ENCODE measurements around the gene NF2. TPM values are rescaled to one million over a fixed set of nuclear protein-coding genes. Genes with fewer than 3 reads are reported as not detected.
"Not testable (repeated sequence)": the region's sequence is repeated elsewhere in the genome, so short reads cannot be mapped to it uniquely, and the experiment has no call there.

The NF2 gene
- 10 to 100 TPM; 41.3 to 43.4 TPM for total RNA-seq

DNA sequence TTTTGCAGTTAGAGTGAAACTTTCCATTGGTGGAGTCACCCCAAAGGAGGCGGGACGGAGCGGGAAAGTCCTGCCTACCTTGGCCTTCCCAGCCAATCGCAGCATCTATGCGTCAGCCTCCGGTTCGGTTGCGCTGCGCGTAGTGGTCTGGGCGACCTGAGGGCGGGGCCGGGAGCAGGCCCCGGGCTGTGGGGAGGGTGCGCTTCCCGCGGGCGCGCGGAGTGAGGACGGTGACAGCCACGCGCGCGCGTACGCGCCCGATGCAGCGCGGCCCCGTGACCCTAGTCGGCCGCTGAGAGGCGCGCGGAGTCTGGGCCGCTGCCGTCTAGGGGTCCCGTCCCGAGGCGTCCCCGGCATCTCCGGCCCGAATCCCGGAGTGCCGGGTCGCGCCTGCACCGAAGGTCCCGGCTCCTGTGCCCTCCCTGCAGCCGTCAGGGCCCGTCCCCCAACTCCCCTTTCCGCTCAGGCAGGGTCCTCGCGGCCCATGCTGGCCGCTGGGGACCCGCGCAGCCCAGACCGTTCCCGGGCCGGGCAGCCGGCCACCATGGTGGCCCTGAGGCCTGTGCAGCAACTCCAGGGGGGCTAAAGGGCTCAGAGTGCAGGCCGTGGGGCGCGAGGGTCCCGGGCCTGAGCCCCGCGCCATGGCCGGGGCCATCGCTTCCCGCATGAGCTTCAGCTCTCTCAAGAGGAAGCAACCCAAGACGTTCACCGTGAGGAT, at the start of gene NF2:
Gene NF2, plus strand, starts transcription at position 276 of the 718 bp plus-strand sequence. Its CDS starts 366 bp downstream, at position 642.
- Mint-ChIP-seq H3K36me3 (peaks cover 6% of the 10 kb centered on the region), H3K9me3 (no peaks in the 10 kb centered on the region), H3K27me3 (no peaks in the 10 kb centered on the region), H3K27ac (peak within 1 kb of the TSS; percentile 98), H3K4me1 (peaks cover 9% of the 10 kb centered on the region), H3K4me3 (peak within 1 kb of the TSS; percentile 97)
- POLR2A ChIA-PET, result interaction anchor here (0.6 to 1.5 kb wide), 13 partner anchors 9 to 642 kb away, joined by 3 to 6 read pairs (median 3); partner anchors contain the start of gene THOC5
- peak; percentile 97 for ATAC-seq (ENCODE audit: low read depth)
- DNase-seq, result peak; percentile 99

DNA sequence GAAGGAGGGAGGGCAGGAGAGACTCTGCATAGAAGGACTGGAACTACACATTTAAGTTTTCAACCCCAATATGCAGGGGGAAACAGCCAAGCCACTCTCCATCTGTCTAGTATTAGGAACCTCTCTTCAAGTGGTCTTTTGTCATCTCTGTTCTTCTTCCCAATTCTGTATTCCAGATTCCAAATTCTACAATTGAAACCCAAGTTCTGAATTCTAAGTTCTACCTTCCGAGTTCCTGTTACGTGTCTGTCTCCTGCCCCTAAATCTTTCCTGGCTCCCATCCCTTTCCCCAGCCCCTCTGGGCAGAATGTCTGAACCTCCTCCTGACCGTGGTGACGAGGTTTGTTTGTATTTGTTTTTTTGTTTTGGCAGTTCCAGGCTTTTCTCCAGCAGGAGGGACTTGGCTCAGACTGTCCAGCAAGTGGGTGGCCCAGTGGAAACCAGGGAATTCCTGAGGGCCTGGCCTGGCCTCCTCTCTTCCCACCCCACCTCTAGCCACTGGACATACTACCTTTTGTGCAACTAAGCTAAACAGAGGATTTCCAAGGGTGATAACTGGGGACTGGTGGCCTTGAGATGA, 48.3 kb upstream of the NF2 start:
- Mint-ChIP-seq H3K27ac (peak overlapping the region; percentile 39), H3K36me3 (peaks cover 13% of the 10 kb centered on the region), H3K27me3 (no peaks in the 10 kb centered on the region), H3K4me3 (no peak overlapping the region), H3K9me3 (no peaks in the 10 kb centered on the region), H3K4me1 (peaks cover 9% of the 10 kb centered on the region)
- ATAC-seq (ENCODE audit: low read depth) (no peak), DNase-seq (no peak)
- POLR2A ChIA-PET, result interaction anchor here (0.5 to 2.0 kb wide), 2 partner anchors 44 to 49 kb away, joined by 3 to 5 read pairs; no protein-coding TSS in a partner anchor

DNA sequence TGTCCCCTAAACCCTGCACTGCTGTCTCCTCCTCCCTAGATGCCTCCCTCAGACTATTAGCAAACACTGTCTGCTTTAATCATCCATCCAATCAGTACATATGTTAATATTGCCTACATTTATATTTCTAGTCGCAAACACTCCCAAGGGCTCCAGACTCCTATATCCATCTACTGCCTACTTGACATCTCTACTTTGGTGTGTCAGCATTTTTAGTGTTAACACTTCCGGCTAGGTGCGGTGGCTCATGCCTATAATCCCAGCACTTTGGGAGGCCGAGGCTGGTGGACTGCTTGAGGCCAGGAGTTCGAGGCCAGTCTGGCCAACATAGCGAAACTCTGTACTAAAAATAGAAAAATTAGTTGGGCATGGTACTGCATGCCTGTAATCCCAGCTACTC, 44.4 kb upstream of the NF2 start:
- ATAC-seq (ENCODE audit: low read depth), result no peak
- DNase-seq, result no peak
- Mint-ChIP-seq H3K36me3 (peaks cover 10% of the 10 kb centered on the region), H3K4me3 (no peak overlapping the region), H3K27ac (no peak overlapping the region), H3K9me3 (no peaks in the 10 kb centered on the region), H3K27me3 (no peaks in the 10 kb centered on the region), H3K4me1 (no peaks in the 10 kb centered on the region)
- POLR2A ChIA-PET, result no interaction called here

DNA sequence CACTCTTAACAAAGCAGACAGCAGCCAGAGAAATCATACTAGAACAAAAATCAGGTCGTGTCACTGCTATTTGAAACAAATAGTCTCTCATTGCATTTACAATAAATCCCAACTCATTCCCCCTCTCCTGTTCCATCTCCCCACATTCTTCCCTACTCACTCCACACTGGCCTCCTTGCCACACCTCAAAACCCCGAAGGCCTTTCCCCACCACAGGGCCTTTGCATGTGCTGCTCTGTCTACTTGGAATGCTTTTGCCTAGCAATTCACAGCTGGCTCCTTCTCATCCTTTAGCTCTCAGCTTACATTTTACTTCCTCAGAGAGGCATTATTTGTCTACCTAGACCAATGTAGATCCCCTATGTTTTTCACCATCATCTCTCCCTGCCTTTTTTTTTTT, 43.6 kb upstream of the NF2 start:
- no peaks in the 10 kb centered on the region for H3K27me3 Mint-ChIP-seq
- no peak overlapping the region for H3K4me3 Mint-ChIP-seq

DNA sequence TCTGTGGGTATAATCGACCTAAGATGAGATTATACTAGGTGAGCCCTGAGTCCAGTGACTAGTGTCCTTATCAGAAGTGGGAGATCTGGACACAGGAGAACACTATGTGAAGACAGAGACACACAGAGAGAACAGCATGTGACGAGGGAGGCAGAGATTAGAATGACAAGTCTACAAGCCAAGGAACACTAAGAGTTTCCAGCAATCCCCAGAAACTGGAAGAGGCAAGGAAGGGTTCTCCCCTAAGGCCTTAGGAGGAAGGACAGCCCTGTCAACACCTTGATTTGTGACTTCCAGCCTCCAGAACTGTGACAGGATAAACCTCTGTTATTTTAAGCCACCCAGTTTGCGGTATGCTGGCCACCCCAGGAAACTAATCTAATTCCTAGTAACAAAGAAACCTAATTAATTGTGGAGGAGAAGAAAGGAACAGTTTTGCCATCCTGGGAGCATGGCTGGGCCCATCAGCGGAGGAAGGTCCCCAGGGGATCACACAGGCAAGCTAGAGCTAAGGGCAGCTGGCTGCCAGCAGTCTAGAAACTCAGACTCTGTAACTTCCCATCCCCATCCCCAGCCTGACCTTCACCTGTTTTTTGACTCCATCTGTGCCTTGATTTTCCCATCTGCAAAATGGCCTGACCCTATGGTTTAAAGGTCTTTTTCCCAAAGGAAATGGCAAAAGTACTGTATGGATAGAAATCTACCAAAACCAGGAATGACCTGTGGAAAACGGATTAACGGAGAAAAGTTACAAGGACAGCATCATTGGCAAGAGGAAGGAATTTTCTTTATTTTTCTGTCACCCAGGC, 39.6 kb upstream of the NF2 start:
- H3K9me3 Mint-ChIP-seq, result no peaks in the 10 kb centered on the region
- ATAC-seq (ENCODE audit: low read depth) (no peak), DNase-seq (no peak)
- no peaks in the 10 kb centered on the region for H3K4me1 Mint-ChIP-seq
- POLR2A ChIA-PET, result interaction anchor here (0.7 kb wide), 1 partner anchor 10 kb away, joined by 3 read pairs; the partner anchor contains the start of gene THOC5
- no peaks in the 10 kb centered on the region for H3K27me3 Mint-ChIP-seq
- peaks cover 14% of the 10 kb centered on the region for H3K36me3 Mint-ChIP-seq
- no peak overlapping the region for H3K27ac Mint-ChIP-seq
- H3K4me3 Mint-ChIP-seq, result no peak overlapping the region

More for the DNA sequence above, 43.6 kb upstream of the NF2 start:
- Mint-ChIP-seq H3K4me1 (no peaks in the 10 kb centered on the region), H3K36me3 (peaks cover 11% of the 10 kb centered on the region), H3K9me3 (no peaks in the 10 kb centered on the region), H3K27ac (no peak overlapping the region)
- DNase-seq (no peak), ATAC-seq (ENCODE audit: low read depth) (no peak)
- POLR2A ChIA-PET, result interaction anchor here (0.6 kb wide), 1 partner anchor 705 kb away, joined by 3 read pairs; no protein-coding TSS in a partner anchor

DNA sequence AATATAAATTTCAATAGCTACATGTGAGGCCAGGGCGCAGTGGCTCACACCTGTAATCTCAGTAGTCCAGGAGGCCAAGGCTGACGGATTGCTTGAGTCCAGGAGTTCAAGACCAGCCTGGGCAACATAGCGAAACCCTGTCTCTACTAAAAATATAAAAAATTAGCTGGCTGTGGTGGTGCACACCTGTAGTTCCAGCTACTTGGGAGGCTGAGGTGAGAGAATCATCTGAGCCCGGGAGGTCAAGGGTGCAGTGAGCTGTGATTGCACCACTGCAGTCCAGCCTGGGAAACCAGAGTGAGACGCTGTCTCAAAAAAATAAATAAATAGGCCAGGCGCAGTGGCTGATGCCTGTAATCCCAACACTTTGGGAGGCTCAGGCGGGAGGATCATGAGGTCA, 36.9 kb upstream of the NF2 start:
- not testable (repeated sequence) for DNase-seq; H3K4me3 Mint-ChIP-seq; ATAC-seq (ENCODE audit: low read depth)

DNA sequence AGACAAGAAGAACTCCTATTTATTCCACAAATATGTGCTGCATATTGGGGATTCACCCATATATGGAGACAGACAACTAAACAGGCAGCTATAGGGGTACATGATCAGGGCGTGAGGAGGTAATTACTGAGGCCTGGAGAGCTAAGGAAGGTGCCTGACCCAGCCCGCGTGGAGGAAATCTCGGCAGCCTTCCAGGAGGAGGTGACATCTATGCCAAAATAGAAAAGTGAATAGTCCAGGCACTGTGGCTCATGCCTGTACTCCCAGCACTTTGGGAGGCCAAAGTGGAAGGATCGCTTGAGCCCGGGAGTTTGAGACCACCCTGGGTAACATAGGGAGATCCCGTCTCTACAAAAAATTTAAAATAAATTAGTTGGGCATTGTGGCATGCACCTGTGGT, 36.1 kb upstream of the NF2 start:
- no peaks in the 10 kb centered on the region for H3K9me3 Mint-ChIP-seq
- peaks cover 6% of the 10 kb centered on the region for H3K36me3 Mint-ChIP-seq
- H3K27me3 Mint-ChIP-seq, result no peaks in the 10 kb centered on the region
- ATAC-seq (ENCODE audit: low read depth) (no peak), DNase-seq (no peak)
- no peaks in the 10 kb centered on the region for H3K4me1 Mint-ChIP-seq
- POLR2A ChIA-PET, result no interaction called here
- no peak overlapping the region for H3K4me3 Mint-ChIP-seq
- no peak overlapping the region for H3K27ac Mint-ChIP-seq

More for the DNA sequence above, 36.9 kb upstream of the NF2 start:
- H3K36me3 Mint-ChIP-seq, H3K9me3 Mint-ChIP-seq, H3K4me1 Mint-ChIP-seq, H3K27ac Mint-ChIP-seq, H3K27me3 Mint-ChIP-seq, POLR2A ChIA-PET: not testable (repeated sequence)

DNA sequence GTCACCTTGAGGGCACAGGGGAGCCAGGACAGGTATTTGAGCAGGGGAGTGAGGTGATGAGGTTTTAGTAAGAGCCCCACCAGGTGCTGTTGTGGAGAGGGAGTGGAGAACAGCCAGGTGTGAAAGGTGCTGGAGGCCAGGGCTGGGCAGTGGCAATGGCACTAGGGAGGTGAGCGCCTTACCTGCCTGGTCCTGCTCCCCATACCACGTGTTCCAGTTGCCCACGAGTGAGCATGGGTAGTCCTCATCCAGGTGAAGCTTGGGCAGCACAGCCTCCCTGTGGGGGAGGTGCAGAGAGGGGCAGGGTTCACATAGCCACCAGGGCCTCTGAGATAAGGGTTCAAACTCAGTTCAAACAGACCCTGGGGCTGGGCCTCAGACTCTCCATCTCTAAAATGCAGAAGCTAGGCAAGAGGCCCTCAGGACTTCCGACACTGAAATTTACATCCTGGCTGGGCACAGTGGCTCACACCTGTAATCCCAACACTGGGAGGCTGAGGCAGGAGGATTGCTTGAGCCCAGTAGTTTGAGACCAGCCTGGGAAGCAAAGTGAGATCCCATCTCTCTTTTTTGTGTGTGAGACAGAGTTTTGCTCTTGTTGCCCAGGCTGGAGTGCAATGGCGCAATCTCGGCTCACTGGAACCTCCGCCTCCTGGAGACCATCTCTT, 34.3 kb upstream of the NF2 start:
- no peak for DNase-seq
- Mint-ChIP-seq H3K4me3 (no peak overlapping the region), H3K4me1 (no peaks in the 10 kb centered on the region), H3K9me3 (no peaks in the 10 kb centered on the region), H3K27me3 (no peaks in the 10 kb centered on the region), H3K36me3 (peaks cover 6% of the 10 kb centered on the region), H3K27ac (no peak overlapping the region)
- ATAC-seq (ENCODE audit: low read depth), result no peak
- POLR2A ChIA-PET, result no interaction called here

DNA sequence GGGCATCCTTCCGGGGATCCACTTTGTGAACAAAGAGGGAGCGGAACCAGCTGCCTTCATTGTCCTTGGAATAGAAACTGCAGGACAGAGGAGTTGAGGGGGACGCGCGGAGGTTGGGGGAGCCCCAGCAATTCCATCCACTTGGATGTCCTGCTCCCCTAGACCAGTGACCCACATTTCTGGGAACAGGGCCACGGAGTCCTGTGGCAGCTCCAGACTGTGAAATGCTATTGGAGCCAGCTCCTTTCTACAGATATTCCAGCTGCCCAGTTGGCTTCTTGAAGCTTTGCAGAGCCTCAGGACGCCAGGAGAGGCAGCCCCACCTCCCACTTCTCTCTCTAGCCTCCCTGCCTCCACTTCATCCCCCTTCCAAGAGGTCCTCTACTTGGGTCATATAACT, 33.0 kb upstream of the NF2 start:
- ATAC-seq (ENCODE audit: low read depth) (no peak), DNase-seq (no peak)
- Mint-ChIP-seq H3K9me3 (no peaks in the 10 kb centered on the region), H3K36me3 (peaks cover 3% of the 10 kb centered on the region), H3K27ac (no peak overlapping the region), H3K4me1 (no peaks in the 10 kb centered on the region), H3K4me3 (no peak overlapping the region), H3K27me3 (no peaks in the 10 kb centered on the region)
- POLR2A ChIA-PET, result no interaction called here

DNA sequence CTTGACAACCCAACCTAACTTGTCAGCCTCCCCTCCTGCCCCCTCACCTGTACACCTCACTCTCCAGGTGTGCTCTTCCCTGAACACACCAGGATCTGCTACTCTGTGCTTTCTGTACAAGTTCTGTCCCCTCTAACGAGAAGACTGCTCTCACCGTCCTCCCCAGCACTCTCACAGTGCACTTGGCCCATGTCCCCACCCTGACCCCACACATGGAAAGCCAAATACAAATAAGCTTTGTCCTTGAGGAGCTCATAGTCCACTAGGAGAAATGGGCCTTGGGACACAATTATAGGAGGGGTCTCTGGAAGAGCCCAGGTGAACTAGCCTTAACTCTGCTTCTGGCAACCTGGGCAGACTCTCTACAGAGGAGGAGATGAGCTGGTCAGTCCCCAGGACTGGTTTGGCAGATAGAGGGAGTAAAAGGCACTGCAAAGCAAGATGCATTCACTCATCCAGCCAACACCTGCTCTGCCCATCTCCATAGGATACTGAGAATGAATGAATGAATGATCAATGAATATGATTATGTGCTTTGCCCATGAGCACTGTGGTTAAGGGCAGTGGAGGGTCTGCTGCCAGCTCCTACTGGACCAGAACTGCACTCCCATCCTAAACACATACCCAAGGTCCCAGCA, 32.4 kb upstream of the NF2 start:
- no peaks in the 10 kb centered on the region for H3K4me1 Mint-ChIP-seq
- no peak for ATAC-seq (ENCODE audit: low read depth)
- DNase-seq, result no peak
- no peaks in the 10 kb centered on the region for H3K9me3 Mint-ChIP-seq
- H3K27ac Mint-ChIP-seq, result no peak overlapping the region
- peaks cover 3% of the 10 kb centered on the region for H3K36me3 Mint-ChIP-seq
- POLR2A ChIA-PET, result interaction anchor here (0.6 kb wide), 1 partner anchor 45 kb away, joined by 3 read pairs; no protein-coding TSS in a partner anchor
- H3K4me3 Mint-ChIP-seq, result no peak overlapping the region
- no peaks in the 10 kb centered on the region for H3K27me3 Mint-ChIP-seq

DNA sequence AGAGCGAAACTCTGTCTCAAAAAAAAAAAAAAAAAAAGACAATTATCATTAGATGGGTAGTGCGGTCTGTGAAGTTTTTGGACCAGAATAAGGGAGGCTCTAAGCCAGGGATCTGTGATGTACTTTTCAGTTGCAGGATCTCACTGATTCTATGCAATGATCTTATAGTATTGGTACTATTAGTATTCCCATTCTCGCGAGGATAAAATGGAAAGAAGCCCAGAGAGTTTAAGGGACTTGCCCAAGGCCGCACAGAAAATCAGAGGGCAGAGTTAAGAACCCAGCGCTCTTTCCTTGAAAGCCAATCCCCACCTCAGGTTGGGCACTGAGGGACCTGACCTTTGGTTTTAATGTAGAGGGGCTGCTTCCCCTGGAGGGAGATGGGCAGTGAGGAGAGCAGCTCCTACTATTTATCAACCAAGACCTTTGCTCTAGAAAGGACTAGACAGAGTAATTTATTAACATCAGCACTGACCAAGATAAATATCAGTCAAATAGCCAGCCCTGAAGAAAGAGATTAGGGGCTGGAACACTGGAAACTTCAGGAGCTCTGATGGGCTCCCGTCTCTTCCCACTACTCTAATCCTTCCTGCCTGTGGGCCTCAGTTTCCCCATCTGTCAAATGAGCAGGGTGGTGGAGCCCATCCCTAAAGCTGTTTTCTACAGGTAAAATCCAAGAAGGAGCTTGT, 28.5 kb upstream of the NF2 start:
- H3K27me3 Mint-ChIP-seq, result no peaks in the 10 kb centered on the region
- no peaks in the 10 kb centered on the region for H3K36me3 Mint-ChIP-seq
- H3K4me1 Mint-ChIP-seq, result peaks cover 2% of the 10 kb centered on the region
- H3K27ac Mint-ChIP-seq, result no peak overlapping the region
- H3K9me3 Mint-ChIP-seq, result no peaks in the 10 kb centered on the region
- POLR2A ChIA-PET, result no interaction called here
- ATAC-seq (ENCODE audit: low read depth), result no peak
- no peak overlapping the region for H3K4me3 Mint-ChIP-seq
- DNase-seq, result no peak

DNA sequence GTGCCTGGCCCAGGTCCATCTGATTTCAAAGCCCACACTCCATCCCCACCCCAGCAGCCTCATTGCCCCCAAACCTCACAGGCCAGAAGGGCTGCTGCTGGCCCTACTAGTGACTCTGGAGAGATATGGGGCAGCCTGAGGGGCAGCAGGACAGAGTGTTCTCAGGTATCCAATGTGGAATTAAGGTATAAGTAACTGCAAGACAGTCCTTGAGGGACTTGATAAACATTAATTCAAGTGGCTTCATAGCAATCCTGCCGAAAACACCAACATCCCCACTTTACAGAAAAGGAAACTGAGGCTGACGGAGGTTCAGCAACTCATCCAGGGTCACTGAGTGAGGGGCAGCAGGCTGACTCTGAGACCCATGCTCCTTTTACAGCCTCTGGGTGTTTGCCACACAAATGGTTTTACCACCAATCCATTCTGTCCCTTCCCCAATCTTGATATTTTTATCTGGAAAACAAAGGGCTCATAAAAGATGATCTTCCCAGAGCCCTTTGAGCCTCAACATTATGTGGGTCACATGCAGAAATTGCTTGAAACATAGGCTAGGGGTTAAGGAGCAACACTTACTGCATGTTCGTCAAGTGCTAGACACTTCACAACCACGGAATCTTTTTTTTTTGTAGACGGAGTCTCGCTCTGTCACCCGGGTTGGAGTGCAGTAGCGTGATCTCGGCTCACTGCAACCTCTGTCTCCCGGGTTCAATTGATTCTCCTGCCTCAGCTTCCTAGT, 24.8 kb upstream of the NF2 start:
- POLR2A ChIA-PET, result no interaction called here
- Mint-ChIP-seq H3K27me3 (no peaks in the 10 kb centered on the region), H3K36me3 (no peaks in the 10 kb centered on the region), H3K9me3 (no peaks in the 10 kb centered on the region), H3K4me1 (peaks cover 13% of the 10 kb centered on the region), H3K4me3 (no peak overlapping the region), H3K27ac (no peak overlapping the region)
- DNase-seq, result no peak
- ATAC-seq (ENCODE audit: low read depth), result no peak
